Thyroid gland (tissue), 4 donors: ENCODE data around the gene GABARAPL2. TPM values are rescaled to one million over a fixed set of nuclear protein-coding genes. Genes with fewer than 3 reads are reported as not detected.

Experiments used
- DNase-seq, 2 donors: peaks; one replicate each; pipeline ENCODE4 v3.0.0-alpha.2; 2019
- H3K27ac ChIP-seq, 3 donors: fragments of 200-600 bp; sonication (generic); 1 replicate in 2 of 3; 2 replicates in 1 of 3; pipeline ENCODE4 v1.5.1; 2016 to 2019; ENCODE audit warnings: mild to moderate bottlenecking in 1 of 3, moderate library complexity in 1 of 3
- H3K27me3 ChIP-seq: fragments of 200-600 bp; sonication (generic); one replicate; pipeline ENCODE4 v1.5.1; 2019
- H3K36me3 ChIP-seq, 2 donors: fragments of 200-600 bp; sonication (generic); one replicate each; pipeline ENCODE4 v1.5.1; 2016 to 2019
- H3K4me1 ChIP-seq, 2 donors: fragments of 200-600 bp; sonication (generic); one replicate each; pipeline ENCODE4 v1.5.1; 2017 to 2019
- H3K4me3 ChIP-seq, 3 donors: fragments of 200-600 bp; sonication (generic); replicated peaks in 1 of 3; 1 replicate in 2 of 3; 2 replicates in 1 of 3; pipeline ENCODE4 v1.5.1; 2016; ENCODE audit warnings: mild to moderate bottlenecking in 1 of 3
- H3K9me3 ChIP-seq: fragments of 200-600 bp; sonication (generic); one replicate; pipeline ENCODE4 v1.5.1; 2017
- CTCF ChIP-seq, 6 experiments: fragments of 200-600 bp in 3 of 6; fragments of 450-650 bp in 3 of 6; sonication (generic) in 3 of 6; IDR thresholded peaks; one replicate each; pipeline ENCODE4 v1.5.1; 2016 to 2019; ENCODE audit warnings: antibody characterized with exemption in 6 of 6, mild to moderate bottlenecking in 2 of 6, inconsistent platforms in 1 of 6, moderate library complexity in 1 of 6
- POLR2A ChIP-seq, 2 donors: fragments of 450-650 bp; IDR thresholded peaks; one replicate each; pipeline ENCODE4 v1.6.1; 2017; ENCODE audit warnings: antibody characterized with exemption in 2 of 2, mild to moderate bottlenecking in 2 of 2, moderate library complexity in 1 of 2
- WGBS, 2 donors: methylation state at CpG; one replicate each; pipeline ENCODE4 v1.1.5; 2017; 5-methylcytosine and 5-hydroxymethylcytosine counted together
- intact Hi-C: fragments of 100-400 bp; cut with DNase I; formaldehyde crosslinking; loops from one replicate; pipeline ENCODE4 v1.15.1; 2023
- total RNA-seq, 4 donors: library from RNA; depleted of rRNA; stranded (reverse); fragments of >200 nt; gene quantifications; one replicate each; pipeline ENCODE4 v1.2.3, GENCODE V29; 2016

Gene GABARAPL2
- total RNA-seq, 4 donors from 2014 or later, result 75.3 to 223 (median 122) TPM

- peaks cover 53 to 62% of the 10 kb centered on the region in 2 donors for H3K36me3 ChIP-seq
- H3K4me1 ChIP-seq, result peaks cover 7 to 9% of the 10 kb centered on the region in 2 donors
- H3K9me3 ChIP-seq, result no peaks in the 10 kb centered on the region
- 86 to 87% methylated on average over 4 of the region's 4 CpGs for WGBS, 2 donors
- H3K27me3 ChIP-seq, result no peaks in the 10 kb centered on the region
- DNase-seq, result no peak
- H3K27ac ChIP-seq, result no peak overlapping the region
- TF ChIP-seq CTCF (IDR thresholded peaks at IDR 0.05) (no peak), POLR2A (IDR thresholded peaks at IDR 0.05) (no peak)
- intact Hi-C loops, result loop anchor here (5.0 kb wide), 1 partner anchor 70 kb away; the partner anchor contains the start of gene TMEM231
- no peak overlapping the region for H3K4me3 ChIP-seq
Measured at GRCh38 chr16:75626806-75627205, 60.6 kb downstream of the GABARAPL2 start.

Other genes starting within 250 kb of the GABARAPL2 start
- gene CFDP1, start 132.9 kb upstream of the GABARAPL2 start, total RNA-seq, result 10 to 100 TPM; 50.5 to 77.9 (median 60.7) TPM
- gene TMEM170A, start 101.7 kb upstream of the GABARAPL2 start, total RNA-seq, result 10 to 100 TPM; 27.1 to 41.9 (median 30.7) TPM
- under 1 TPM in 3 of 4 donors, not detected in 1; 0.13 to 0.29 (median 0.22) TPM for gene CHST6, start 70.9 kb upstream of the GABARAPL2 start, total RNA-seq
- under 1 TPM in 1 of 4 donors, not detected in 3; 0.50 TPM for gene CHST5, start 30.3 kb upstream of the GABARAPL2 start, total RNA-seq
- gene TMEM231, start 10.1 kb upstream of the GABARAPL2 start, total RNA-seq, result 10 to 100 TPM in 2 of 4 donors, 1 to 10 TPM in 2; 3.6 to 22.2 (median 10.9) TPM
- gene ADAT1, start 56.9 kb downstream of the GABARAPL2 start, total RNA-seq, result 10 to 100 TPM; 36.8 to 72.3 (median 50.7) TPM
- 100 to 1,000 TPM in 2 of 4 donors, 10 to 100 TPM in 2; 82.9 to 105 (median 95.4) TPM for gene KARS1, start 81.3 kb downstream of the GABARAPL2 start, total RNA-seq
- gene TERF2IP, start 81.4 kb downstream of the GABARAPL2 start, total RNA-seq, result 100 to 1,000 TPM in 3 of 4 donors, 10 to 100 TPM in 1; 96.4 to 115 (median 106) TPM
- not detected for gene CPHXL2, start 110.6 kb downstream of the GABARAPL2 start, total RNA-seq
- gene DUXB, start 135.1 kb downstream of the GABARAPL2 start, total RNA-seq, result not detected
- gene CPHXL, start 160.1 kb downstream of the GABARAPL2 start, total RNA-seq, result not detected